GM19455 (cell line): ENCODE measurements around the gene CEP128.

Source experiments
- ATAC-seq: cut with Tn5 transposase; IDR thresholded peaks from one replicate; pipeline ENCODE4 v1.9.1; 2021; ENCODE audit not compliant: unreplicated experiment

The CEP128 gene

DNA sequence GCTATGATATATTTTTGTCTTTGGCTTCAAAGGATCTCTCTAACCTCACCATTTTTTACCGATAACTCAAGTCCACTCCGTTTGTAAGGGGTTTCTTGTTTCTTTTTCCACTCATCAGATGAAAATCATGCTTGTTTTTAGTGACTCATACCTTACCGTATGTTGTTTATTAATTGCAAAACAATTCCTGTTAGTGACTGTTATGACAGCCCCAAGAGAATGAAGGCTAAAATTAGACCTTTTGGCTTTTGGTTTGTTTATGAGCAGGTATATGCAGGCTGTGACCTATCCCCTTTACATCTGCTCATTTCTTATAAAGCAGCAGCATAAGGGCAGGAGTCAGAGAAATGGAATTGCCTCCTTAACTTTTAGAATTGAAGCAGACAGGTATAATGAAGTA, 319.8 kb downstream of the CEP128 start:
- ATAC-seq, result peak; percentile 66

DNA sequence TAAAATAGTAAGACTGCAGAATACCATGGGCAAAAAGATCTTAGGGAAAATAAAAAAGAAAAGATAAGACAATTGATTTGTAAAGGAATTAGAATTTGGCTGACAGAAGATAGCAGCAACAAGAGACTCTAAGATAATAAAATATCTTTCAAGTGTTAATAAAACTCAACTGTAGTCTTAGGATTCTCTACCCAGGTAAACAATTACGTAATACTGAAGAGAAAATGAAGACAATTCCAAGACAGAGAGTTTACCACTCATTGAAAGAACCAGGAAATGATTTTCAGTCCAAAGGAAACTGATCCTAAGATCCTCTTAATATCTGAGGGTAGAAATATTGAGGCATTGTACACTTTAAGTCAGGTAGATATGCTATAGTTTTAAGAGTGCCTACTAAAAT, 321.1 kb downstream of the CEP128 start:
- no peak for ATAC-seq

DNA sequence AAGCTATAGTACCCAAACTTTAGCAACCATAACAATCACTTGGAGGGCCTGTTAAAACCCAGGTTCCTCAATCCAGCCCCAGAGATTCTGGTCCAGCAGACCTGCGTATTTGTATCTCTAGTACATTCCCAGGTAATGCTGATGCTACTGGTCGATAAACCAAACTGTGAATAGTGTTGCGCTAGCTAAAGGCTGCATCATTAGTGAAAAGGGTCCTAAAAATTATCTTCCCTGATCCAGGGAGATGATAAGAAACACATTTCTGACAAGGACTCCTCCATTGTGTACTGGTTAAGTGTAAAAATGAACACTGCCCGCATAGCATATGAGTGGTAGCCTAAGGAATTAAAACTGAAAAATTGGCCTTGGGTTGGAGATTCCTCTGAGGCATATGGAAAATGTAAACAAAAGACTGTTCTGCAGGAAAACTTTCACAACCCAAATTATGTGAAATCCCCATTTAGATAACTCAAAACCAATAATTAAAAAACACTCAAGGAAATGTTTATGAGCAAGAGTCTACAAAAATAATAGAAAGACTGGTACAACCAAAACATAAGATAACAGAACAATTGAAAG, 322.7 kb downstream of the CEP128 start:
- no peak for ATAC-seq

DNA sequence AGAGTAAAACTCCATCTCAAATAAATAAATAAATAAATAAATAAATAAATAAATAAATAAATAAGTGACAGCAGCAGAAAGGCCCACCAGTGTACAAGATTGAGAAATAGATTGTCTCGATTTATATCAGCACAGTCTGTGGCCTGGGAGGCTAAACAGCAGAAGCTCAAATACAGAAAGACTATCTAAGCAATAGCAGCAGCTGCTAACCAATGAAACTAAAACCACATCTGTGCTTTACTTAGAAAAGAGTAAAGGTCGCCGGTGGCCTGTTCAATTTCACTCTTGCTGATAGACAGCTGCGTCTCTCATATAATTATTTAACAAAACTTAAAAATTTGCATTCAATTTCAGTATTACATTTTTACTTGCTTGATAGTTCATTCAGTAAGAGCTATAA, 325.7 kb downstream of the CEP128 start:
- ATAC-seq, result peak; percentile 98

DNA sequence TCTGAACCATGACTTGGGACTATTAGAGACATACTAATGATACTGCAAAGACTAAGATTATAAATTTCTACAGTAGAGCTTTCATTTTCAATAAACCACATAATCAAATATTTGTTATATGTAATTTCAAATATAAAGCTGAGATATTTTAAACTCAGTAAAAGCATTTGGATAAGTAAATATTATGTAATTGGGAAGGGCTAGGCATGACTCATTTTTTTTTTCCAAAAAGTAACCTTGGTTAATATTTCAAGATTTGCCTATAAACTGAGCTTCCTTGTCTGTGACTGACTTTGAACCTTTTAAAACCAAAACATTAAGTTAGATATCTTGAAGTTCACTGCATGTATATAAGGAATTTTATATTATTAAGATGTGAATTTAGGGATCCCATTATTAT, 332.5 kb downstream of the CEP128 start:
- ATAC-seq, result no peak

DNA sequence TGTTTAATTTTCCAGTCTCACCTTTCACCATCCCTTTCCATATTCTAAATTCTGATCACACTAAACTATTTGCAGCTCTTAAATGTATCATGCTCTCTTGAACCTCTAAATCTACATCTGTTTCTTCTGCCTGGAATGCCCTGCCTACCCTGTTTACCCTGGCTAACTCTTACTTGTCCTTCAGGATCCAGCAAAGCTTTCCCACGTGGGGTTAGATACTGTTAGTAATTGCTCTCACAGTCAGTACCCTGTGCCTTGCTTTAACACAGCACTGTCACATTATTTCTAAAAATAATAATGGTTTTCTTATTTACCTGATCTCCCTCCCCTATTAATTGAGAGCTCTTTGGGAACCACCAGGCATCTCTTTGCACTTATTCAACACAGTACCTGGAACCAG, 333.0 kb downstream of the CEP128 start:
- ATAC-seq, result no peak

DNA sequence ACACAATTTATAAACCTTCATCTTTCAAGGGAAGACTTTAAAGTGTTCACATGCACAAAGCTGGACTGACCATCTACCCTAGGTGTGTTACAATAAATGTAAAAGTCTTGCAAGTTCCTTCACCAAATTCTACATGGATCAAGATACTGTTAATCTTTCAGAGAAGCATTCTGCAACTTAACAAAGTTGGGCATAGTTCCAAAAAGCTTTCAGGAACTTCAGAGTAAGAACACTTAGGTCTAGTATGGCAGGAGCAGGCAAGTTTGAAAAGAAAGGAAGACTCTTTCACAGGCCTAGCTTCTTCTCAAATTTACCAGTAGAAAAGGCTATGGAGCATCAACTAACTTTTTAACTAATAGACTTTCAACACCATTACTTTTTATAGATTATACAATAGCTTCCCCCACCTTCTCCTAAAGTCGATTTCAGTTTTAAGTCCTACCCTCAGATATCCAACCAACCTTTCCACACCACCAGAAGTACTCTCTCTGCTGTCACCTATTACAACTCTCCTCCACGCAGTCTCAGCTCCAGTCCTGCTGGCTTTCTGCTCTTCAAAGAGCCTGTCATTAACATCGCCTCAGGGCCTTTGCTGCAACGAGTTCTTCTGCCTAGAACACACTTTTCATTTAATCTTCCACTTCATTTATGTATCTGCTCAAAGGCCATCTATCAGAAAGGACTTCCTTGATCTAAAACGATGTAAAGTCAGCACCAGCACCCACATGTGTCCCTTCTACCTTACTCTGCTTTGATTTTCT, 333.9 kb downstream of the CEP128 start:
- no peak for ATAC-seq

DNA sequence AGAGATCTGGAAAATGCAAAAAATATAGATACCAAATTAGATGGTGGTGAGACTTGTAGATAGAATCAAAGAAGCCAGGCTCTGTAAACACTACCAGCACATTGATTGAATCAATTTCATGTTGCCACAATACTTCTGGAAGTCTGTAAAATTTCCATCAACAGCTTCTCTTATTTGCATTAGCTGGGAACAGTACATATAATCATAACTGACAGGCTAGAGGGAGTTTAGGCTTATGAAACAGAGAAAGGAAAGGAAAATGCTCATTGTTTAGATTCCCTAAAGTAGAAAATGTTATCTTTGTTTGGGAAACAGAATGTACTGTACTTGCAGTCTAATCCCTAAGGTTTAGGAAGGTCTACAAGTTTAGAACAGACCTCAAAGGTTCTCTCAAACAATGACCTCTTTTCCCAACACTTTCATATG, 335.2 kb downstream of the CEP128 start:
- no peak for ATAC-seq

DNA sequence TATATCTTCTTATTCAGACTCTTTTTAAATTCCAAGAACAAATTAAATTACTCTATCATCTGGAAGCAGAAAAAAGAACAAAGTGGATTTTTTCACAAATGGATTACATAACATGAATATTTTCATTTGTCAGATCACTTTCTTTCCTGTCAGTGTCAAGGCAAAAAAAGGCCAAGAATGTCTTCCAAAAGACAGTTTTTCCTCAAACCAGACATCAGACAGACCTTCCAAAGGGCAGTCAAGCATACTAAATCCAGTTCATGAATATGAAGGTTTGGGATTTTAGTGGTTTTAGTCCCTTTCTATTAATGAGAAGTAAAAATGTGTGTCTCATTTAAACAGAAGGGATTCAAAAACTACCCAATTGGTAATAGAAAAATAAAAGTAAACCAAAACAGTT, 336.0 kb downstream of the CEP128 start:
- no peak for ATAC-seq

DNA sequence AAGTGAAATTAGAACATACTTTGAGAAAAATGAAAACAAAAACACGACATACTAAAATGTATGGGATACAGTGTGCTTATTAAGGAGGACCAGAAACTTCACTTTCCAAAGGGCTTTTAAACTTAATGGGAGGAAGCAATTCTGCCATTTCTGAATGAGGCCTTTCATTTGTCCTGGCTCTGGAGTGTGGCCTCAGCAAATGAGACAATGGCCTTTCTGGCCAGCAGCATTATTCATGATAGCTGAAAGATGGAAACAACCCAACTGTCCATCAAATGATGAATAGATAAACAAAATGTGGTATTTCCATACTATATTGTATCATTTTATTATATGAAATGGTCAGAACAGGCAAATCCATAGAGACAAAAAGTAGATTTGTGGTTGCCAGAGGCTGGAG, 338.6 kb downstream of the CEP128 start:
- ATAC-seq, result no peak

DNA sequence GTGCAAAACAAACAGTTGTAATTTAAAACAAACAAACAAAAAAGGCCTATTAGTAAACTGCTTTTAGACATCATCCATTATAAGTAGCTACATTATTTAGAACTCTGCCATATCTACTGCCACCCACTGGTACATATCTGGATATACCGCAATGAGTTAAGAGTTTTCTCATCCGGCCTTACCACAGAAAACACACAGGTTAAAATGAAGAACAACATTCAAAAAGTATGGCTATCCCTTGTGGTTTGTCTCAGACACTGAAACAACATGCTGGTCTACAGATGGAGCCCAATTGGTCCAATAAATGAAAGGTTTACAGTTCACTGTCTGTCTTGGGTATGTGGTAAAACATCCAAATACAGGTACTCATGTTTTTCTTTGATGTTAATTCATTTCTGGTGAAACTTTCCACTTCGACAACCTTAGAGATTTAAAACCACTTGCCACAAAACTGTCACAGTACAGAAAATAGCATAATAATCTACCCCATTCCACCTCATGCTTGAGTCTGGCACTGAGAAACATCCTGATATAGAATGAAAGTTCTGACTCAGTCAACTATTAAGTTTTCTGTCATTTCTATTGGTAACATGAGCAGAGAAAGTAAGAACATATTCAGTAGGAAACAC, 354.3 kb downstream of the CEP128 start:
- peak; percentile 97 for ATAC-seq

DNA sequence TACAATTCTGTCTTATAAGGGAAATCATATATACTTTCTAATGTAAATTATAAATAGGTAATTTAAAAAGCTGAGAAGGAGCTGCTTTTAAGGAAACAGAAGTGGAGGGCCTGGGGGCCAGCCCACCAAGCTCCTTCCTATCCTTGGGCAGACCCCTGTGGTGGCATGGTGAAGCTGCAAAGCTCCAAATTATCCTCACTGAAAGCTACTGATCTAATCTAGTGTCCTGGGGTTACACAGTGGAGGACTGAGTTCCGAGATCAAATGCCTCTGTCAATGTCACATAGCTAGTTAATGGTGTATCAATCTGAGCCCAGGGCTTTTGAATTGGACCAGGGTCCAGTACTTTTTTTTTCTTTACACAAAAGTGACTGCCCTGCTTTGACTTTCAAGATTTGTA, 355.4 kb downstream of the CEP128 start:
- no peak for ATAC-seq

DNA sequence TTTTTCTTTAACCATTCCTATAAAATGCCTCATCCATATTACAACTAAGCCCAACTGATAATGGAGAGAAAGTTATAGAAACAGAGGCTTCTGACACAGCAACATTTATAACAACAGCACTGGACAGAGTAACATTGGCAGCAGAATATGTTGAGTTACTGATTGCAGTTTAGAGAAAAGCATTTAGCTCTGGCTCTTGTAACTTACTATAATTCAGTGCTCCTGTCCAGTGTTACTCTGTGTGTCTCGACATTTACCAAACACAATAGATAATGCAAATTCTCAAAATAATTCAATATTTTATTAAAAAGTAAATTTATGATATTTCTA, 356.1 kb downstream of the CEP128 start:
- no peak for ATAC-seq

DNA sequence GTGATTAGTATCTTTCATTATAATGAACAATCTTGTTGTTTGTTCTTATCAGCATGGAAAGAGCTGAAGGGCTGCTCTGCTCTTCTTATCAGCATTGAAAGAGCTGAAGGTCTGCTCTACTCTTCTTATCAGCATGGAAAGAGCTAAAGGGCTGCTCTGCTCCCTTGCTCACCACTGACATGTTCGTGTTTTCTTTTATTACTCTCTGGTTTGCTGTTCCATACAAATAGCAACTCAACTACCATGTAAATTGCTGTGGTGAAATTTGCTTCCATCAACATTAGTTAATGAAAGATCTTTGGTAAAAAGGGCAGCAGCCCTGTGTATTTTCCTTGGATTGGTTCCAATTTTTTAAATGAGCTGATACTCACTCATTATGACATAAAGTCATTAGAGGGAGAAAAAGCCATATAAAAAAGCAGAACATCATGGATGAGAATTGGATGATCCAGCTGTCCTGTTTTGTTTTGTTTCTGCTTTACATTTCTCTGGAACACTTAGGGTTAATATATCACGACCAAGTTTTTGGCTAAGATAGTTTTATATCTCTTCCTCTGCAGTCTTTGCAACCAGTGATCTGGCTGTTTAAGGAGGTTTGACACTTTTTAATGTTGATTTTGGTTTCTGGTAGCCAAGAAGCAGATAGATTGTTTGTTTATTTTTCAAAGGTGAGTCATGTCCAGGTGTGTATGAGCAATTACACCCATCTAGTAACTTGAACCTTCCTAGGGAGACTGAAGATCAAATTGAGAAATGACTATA, 356.6 kb downstream of the CEP128 start:
- ATAC-seq, result no peak

DNA sequence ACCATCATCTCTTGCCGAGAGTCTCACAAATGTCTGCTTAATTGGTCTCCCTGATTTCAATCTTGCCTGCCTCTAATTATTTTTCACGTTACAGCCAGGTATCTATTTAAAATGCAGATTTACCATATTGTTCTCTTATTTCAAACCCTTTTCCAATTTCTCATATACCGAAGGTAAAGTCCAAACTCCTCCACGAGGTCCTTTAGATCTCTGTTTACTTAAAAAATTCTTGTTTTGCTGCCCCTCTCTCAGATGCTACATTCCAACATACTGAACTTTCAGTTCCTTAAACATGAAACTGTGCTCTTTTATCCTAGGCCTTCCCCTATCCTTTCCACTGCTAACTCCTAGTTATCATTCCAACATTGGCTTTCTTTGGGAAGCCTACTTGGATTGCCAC, 363.9 kb downstream of the CEP128 start:
- ATAC-seq, result no peak

DNA sequence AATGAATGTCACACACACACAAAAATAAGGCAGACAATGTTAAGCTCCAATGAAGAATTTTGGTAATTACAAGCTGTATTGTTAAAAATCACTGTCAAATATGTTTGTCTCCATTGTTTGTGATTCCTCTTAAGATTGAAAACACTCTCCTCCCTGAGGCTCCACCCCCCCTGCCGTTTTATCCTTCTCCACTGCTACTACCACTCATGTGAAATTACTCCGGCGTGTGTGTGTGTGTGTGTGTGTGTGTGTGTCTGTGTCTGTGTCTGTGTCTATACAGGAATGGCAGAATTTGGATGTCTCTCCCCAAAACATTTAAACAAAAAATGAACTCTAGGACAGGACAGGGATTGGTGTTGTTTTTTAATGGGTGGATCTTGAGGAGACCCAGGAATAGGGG, 365.1 kb downstream of the CEP128 start:
- no peak for ATAC-seq

DNA sequence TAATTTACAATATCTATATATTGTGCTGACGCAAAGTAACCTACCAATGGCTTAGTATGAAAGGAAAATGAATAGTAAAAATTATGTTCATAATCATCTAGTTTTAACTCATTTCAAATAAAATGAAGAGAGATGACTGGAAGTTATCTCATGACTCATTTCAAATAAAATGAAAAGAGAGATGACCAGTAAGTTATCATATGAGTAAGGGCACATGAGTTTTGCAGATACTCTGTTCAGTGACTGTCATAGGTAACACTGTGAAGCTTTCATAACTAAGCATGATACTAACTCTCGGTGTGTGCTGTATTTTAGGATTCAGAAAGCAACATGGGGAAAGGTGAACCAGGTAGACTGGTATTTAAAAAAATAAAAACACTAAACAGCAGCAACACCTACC, 365.8 kb downstream of the CEP128 start:
- no peak for ATAC-seq

DNA sequence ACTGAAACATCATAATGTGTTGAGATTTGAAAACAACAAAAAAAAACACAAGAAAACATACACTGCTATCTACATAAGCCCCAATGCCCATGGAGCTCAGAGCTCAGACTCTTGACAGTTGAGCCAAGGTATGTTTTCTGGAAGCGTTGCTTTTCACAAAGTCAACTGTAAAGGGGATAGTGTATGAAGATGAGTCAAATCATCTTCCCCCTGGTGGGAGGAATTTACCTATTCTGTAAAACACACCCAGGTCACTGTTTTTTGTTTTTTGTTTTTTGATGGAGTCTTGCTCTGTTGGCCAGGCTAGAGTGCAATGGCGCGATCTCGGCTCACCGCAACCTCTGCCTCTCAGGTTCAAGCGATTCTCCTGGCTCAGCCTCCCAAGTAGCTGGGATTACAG, 368.9 kb downstream of the CEP128 start:
- no peak for ATAC-seq

DNA sequence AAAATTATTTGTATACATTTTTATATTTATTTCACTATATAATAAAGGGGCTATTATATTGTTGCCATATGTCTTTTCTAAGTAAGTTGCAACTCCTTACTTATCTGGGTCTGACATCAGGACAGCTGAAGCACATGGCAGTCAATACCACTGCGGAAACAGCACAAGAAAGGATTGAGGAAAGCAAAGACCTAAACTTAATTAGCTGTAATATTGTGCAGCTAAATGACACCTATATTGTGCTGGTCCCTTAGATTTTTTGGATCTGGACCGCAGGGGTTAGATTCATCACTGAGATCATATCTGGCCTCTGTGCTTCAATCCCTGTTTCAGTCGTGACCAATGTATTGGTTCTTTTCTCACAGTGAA, 370.6 kb downstream of the CEP128 start:
- ATAC-seq, result no peak

DNA sequence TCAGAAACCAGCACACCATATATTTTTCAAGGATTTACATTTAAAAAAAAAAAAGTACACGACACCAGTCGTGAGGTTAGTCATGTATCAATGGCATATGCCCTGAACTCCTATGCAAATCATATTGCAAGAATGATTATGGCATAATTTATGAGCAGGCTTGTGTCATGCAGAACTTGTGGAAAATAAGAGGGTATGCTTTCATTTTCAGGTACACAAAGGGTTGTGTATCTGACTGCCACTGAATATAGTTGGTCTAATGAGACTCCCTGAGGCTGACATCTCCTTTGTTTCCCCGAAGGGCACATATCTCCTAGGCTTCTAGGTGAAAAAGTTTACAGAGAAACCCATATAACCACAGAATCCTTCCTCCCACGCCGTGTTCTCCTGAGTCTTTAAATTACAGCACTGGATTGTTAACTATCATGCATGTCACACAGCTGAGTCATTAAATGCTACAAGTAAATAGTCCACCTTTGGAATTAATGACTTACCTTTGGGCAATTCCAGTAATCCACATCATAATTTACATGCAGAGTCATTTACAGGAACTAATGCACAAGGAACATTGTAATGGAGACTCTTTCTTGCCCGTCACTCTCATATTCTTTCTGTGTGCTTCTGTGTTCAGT, 373.5 kb downstream of the CEP128 start:
- no peak for ATAC-seq

DNA sequence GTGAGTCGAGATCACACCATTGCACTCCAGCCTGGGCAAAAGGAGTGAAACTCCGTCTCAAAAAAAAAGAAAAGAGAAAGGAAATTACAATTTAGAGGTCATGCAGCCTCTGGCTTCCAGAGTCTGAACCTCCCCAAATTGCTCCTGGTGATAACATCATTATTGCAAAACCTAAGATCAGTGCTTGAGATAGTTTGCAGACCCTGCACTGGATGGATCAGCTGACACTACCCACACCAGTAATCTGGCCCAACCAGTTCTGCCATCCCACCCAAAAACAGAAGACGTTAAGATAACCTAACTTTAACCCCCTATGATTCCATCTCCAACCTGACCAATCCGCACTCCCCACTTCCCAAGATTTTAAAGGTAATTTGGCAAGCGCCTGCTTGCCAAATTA, 376.5 kb downstream of the CEP128 start:
- no peak for ATAC-seq

DNA sequence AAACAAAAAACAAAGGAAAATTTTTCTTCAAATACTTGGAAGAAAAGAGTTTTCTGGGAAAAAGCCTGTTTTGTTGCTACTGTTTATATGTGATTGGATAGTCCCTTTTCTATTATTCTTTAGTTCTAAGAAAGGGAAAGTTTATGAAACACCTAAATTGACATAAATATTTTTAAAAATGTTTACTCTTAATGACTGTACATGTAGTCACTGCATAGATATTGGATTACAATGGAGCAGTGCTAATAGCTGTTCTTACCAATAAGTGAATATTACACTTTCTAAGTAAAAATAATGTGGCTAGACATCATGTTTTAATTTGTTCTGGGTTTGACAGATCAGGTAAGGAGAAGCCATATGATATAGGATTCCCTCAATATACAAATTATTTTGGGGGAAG, 377.5 kb downstream of the CEP128 start:
- ATAC-seq, result no peak
